IPS-NIHi7 (cell line): ENCODE measurements around the gene ELFN2.
A peak's percentile ranks its signal among the peaks of the same experiment; 100 is the strongest.
"Not testable (repeated sequence)": the region's sequence is repeated elsewhere in the genome, so short reads cannot be mapped to it uniquely, and the experiment has no call there.

Experiments
- DNase-seq: peaks from one replicate; pipeline ENCODE4 v3.0.0; 2012; ENCODE audit warnings: mixed read lengths; ENCODE audit errors: extremely low spot score

Gene ELFN2

DNA sequence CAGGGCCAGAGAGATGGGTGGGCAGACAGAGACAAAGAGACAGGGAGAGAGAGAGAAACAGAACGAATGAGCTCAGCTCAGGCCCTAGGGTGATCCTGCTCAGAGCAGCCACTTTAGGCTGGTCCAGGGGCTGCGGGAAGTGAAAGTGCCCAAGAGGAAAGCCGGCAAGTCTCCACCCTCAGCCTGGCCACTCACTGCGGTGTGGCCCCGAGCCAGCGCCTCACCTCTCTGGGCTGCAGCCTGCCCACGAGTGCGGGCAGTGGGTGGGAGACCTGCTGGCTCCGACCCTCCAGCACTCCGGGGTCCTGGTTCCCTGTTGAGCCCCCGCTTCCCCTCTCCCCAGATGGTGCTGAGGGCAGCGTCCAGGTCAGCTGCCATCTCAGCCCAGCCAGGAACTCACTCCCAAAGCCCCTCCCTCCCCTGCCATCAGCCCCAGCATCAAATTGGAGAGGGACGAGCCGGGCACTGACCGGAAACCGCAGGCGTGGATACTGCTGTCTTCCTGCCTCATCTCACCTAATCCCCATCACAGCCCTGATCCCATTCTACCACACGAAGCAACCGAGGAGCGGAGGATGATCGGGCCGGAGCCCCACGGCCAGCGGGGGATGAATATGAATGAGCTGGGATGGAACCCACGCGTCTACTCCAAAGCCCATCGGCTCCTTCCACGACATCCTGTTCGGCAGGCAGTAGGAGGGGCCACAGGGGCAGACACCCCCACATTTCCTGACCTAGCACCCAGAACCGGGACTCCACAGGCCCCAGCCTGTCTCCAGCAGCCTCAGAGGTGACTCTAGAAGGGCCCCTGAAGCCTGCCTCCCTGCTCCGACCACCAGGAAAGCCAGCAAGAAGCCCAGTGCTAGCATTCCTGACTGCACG, 16.9 kb downstream of the ELFN2 start:
- no peak for DNase-seq

- DNase-seq = no peak
Observed at GRCh38 chr22:37409459-37410050, 17.7 kb downstream of the ELFN2 start.

- no peak for DNase-seq
Observed at GRCh38 chr22:37409031-37409430, 18.2 kb downstream of the ELFN2 start.

- DNase-seq = no peak
Observed at GRCh38 chr22:37407856-37408255, 19.4 kb downstream of the ELFN2 start.

GRCh38 chr22:37406441-37407235, 20.6 kb downstream of the ELFN2 start:
- no peak for DNase-seq

DNA sequence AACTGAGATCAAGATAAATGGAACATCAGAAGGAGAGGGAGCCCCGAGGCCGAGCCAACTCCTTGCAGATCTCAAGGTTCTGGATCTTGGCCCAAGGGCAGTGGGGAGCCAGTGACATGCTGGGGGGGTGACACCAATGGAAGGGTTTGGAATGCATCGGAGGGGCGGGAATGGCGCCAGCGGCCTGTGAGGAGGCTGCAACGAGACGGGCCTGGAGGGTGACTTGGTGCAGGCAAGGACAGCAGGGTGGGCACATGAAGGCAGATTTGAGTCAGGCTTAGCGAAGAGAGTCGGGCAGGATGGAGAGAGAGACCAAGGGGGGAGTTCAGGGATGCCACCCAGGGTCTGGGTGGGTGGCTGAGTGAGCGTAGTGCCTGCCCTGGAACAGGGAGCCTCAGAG, 23.2 kb downstream of the ELFN2 start:
- DNase-seq = no peak

GRCh38 chr22:37403267-37403960, 23.9 kb downstream of the ELFN2 start:
- peak; percentile 68 for DNase-seq

DNA sequence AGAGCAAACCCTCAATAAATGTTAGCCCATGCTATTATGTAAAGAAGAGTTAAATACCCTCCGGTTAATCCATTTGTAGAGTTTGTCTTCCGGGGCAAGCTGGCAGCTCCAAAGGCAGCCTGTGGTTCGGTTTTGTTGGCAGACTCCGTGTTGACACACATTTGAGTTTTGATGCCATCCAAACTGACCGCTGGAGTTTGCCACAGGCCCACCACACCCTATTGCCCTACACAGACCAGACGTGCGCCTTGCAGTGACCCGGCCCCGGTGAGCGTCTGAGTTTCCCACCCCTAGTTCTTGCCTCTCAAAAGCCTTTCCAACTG, 25.1 kb downstream of the ELFN2 start:
- no peak for DNase-seq

DNA sequence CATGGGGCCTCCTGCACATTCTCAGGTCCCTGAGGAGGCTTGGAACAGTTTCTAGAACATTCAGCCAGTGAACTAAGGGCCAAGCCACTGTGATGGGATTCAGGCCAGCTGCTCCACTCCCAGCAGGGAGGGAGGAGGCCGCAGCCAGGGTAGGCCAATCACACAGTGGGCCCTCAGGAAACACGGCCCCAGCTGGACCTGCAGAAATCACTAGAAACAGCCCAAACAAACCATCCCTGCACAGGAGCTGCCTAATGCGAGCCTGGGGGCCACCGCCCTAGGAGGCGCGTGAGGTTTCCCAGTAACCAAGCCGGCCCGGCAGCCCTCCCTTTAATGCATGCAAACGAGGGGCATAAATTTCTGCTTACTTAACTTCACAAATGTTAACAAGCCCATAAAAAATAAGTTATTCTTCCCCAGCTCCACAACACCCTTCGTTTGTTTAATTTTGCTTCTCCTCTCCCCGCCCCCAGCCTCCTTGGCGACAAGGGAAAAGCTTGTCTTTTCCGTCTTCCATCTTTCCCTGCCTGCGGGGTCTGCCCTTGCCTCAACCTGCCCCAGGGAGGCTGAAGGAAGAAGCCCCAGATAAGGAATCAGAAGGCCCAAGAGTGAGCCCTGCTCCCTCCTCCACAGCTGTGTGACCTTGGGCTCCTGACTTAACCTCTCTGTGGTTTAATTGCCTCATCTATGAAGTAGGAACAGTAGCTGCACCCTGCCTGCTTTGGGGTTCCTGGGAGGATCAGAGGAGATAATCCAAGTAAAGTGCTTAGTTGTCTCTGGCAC, 25.7 kb downstream of the ELFN2 start:
- DNase-seq = no peak

- DNase-seq = no peak
Observed at GRCh38 chr22:37400719-37401118, 26.6 kb downstream of the ELFN2 start.

- DNase-seq = not testable (repeated sequence)
Observed at GRCh38 chr22:37399457-37399856, 27.8 kb downstream of the ELFN2 start.

- no peak for DNase-seq
Observed at GRCh38 chr22:37397226-37397625, 30.1 kb downstream of the ELFN2 start.

DNA sequence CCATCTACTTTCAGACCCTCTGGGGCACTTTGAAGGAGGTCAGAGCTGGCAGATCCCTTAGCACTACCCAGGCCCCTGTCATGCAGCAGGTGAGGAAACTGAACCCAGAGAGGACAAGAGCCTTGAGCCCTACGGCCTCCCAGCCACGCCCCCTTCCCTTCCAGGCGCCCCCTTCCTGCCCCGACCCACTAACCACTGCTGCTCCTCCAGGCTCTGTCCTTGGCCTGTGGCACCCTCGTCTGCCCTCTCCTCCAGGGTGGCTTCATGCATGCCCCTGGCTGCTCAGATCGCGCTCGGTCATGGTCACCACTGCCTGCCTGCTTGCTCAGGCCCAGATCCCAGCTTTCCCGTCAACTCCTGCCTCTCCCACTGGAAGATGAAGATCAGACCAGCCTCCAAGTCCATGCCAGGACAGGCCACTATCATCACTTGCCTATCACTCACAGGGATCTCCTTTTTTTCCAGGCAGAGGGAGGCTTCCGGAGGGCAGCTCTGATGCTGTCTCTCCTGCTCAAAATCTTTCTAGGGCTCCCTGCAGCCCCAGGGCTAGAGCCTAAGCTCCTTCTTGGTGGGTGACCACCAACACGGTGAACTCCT, 30.7 kb downstream of the ELFN2 start:
- DNase-seq = peak; percentile 34

- DNase-seq = peak; percentile 31
Observed at GRCh38 chr22:37394341-37394740, 32.9 kb downstream of the ELFN2 start.

- DNase-seq = no peak
Observed at GRCh38 chr22:37393746-37394145, 33.5 kb downstream of the ELFN2 start.

DNA sequence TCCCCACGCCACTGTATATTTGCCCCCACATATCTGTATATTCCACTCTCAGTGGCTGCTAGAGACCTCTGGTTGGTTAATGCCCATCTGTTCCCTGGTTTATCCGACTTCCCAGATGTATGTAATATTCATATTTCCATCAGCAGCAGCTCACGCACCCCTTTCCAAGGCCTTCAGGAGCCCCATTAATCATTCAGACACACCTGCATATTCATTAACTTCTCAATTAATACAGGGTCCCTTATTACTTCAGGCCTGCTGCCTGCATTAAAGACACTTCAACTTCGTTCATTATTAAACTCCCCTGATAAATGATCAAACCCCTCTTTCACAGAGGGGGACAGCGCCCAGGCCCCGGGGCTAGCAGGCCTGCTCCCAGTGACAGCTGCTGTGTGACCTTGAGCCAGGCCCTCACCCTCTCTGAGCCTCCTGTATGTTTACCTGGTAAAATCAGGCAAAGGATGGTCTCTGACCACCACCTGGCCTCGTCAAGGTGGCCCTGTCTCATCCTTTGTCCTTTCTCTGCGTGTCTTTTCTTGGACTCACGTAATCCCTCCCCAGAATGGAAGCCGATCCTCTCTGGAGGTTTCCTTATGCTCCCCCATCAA, 34.5 kb downstream of the ELFN2 start:
- DNase-seq = no peak

DNA sequence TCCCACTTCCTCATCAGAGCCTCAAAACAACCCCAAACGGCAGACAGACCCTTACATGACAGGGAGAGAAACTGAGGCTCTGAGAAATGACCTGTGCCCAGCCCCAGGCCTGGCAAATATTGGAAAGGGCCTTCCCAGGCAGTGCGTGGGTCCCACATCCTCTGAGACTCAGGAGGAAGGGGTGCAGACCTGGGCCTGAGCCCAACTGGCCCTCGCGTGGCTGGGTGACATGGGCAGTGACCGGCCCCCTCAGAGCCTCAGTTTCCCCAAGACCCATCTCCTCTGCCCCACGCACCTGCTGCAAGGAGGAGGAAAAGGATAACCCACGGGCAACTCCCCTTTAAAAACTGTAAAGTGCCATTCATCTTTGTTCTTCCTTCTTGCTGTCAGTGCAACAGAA, 35.6 kb downstream of the ELFN2 start:
- DNase-seq = no peak

GRCh38 chr22:37390075-37390474, 37.2 kb downstream of the ELFN2 start:
- no peak for DNase-seq

GRCh38 chr22:37388538-37388937, 38.7 kb downstream of the ELFN2 start:
- no peak for DNase-seq

DNA sequence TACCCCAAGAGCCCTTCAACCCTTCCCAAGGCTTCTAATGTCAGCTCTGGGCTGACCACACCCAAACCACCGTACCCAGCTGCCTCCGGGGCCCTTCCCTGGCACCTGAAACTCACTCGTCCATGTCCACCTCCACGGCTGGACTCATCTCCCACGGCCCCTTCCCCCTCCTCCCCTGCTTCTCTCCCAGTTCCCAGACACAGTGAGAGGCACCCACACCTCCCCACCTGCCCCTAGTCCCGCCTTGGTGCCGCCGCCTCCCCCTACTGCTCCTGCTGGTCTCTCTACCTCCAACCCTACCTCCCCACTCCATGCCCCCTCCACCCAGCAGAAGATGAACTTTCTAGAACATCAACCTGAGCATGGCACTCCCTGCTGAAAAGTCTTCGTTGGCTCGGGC, 39.5 kb downstream of the ELFN2 start:
- no peak for DNase-seq
